Stimulated activated naive CD4-positive, alpha-beta T cell treated with Interleukin-2 at 50 U/mL for 16 hours (primary cell): Measurements from ENCODE around the gene FRMD4A.

Experiments
- DNase-seq: peaks from one replicate; lab custom pipeline; 2025; lab: John Stamatoyannopoulos, UW

FRMD4A gene

GRCh38 chr10:14294347-14295059 lies 36.2 kb downstream of the FRMD4A start:
- no peak for DNase-seq

- no peak for DNase-seq
Observed at GRCh38 chr10:14293526-14293925, 37.2 kb downstream of the FRMD4A start.

GRCh38 chr10:14291296-14291695 lies 39.4 kb downstream of the FRMD4A start:
- no peak for DNase-seq

- no peak for DNase-seq
Observed at GRCh38 chr10:14285941-14286560, 44.7 kb downstream of the FRMD4A start.

- no peak for DNase-seq
Observed at GRCh38 chr10:14282276-14282675, 48.4 kb downstream of the FRMD4A start.

- DNase-seq, result no peak
Observed at GRCh38 chr10:14278533-14278932, 52.2 kb downstream of the FRMD4A start.

- DNase-seq, result no peak
Observed at GRCh38 chr10:14276210-14276609, 54.5 kb downstream of the FRMD4A start.

- DNase-seq, result no peak
Observed at GRCh38 chr10:14271621-14272020, 59.1 kb downstream of the FRMD4A start.

GRCh38 chr10:14270370-14270769 lies 60.4 kb downstream of the FRMD4A start:
- DNase-seq, result no peak

- no peak for DNase-seq
Observed at GRCh38 chr10:14265709-14266108, 65.0 kb downstream of the FRMD4A start.

GRCh38 chr10:14262836-14263425 lies 67.8 kb downstream of the FRMD4A start:
- DNase-seq, result no peak

GRCh38 chr10:14261336-14261735 lies 69.4 kb downstream of the FRMD4A start:
- no peak for DNase-seq

GRCh38 chr10:14259696-14260566 lies 70.8 kb downstream of the FRMD4A start:
- DNase-seq, result no peak

- no peak for DNase-seq
Observed at GRCh38 chr10:14254368-14254767, 76.4 kb downstream of the FRMD4A start.

- DNase-seq, result no peak
Observed at GRCh38 chr10:14253711-14254110, 77.0 kb downstream of the FRMD4A start.

GRCh38 chr10:14253079-14253478 lies 77.6 kb downstream of the FRMD4A start:
- no peak for DNase-seq

GRCh38 chr10:14250496-14251076 lies 80.1 kb downstream of the FRMD4A start:
- DNase-seq, result no peak

- no peak for DNase-seq
Observed at GRCh38 chr10:14247377-14248116, 83.2 kb downstream of the FRMD4A start.

GRCh38 chr10:14244801-14245211 lies 85.9 kb downstream of the FRMD4A start:
- no peak for DNase-seq

- DNase-seq, result no peak
Observed at GRCh38 chr10:14244147-14244546, 86.6 kb downstream of the FRMD4A start.

- no peak for DNase-seq
Observed at GRCh38 chr10:14243221-14243620, 87.5 kb downstream of the FRMD4A start.
